RCC 7860 (cell line): ENCODE results near the gene SYT1.

Source experiments
- DNase-seq: peaks from one replicate; pipeline ENCODE4 v3.0.0-alpha.2; 2015; ENCODE audit warnings: low spot score
- FAIRE-seq: peaks from 2 replicates; lab custom pipeline; 2012; peaks lifted over from hg19 to GRCh38; lab: Jason Lieb, UNC

Gene SYT1

DNA sequence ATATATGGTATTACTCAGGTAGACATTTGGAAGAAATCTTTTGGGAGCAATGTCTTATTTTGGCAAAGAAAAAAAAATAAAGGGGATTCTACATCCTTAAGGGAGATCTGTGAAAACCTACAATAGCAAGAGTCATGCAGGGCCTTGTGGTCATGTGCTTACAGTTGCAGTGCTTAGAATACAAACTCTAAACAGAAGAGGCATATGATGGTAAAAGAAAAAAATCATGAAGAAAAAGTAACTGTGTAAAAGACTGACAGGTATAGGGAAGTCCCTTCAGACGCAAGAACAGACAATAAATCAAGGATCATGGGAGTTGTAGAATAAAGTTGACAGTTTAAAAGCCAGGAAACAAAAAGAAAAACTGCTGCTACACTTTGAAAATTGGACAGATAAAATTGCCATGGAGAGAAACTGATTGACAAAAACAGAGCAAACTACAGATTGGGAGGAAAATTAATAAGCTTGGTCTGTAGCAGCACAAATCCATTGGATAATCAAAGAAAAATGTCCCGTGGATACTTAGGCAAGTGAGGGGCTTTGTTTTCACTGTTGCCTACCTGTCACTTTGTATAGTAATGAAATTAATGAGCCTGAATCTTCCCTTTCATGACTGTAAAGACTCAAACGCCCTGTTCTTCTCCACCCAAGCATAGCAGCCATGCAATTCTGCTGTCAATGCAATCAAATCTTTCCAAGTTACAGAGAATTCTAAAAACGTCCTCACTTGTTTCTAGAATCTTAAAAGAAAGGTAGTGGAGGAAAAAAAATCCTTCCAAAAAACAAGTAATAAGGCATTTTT is 402.0 kb downstream of the SYT1 start:
- no peak for FAIRE-seq
- no peak for DNase-seq

DNA sequence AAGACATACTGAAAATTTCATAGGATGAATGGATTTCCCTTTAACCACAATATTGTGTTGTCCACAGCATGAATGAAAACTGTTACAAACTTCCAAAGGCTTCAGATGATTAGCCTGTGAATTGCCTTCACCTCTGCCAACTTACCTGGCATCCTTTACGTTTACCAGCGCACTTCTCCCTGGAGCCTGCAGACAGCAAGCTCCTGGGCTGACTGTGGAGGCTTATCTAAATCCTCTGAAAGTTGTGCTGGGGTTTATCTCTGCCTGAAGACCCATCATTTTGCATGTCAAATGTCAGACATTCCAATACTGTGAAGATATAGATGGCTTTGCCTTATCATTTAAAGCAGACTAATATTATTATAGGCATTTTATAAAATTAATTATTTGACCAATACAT is 403.0 kb downstream of the SYT1 start:
- no peak for FAIRE-seq
- no peak for DNase-seq

DNA sequence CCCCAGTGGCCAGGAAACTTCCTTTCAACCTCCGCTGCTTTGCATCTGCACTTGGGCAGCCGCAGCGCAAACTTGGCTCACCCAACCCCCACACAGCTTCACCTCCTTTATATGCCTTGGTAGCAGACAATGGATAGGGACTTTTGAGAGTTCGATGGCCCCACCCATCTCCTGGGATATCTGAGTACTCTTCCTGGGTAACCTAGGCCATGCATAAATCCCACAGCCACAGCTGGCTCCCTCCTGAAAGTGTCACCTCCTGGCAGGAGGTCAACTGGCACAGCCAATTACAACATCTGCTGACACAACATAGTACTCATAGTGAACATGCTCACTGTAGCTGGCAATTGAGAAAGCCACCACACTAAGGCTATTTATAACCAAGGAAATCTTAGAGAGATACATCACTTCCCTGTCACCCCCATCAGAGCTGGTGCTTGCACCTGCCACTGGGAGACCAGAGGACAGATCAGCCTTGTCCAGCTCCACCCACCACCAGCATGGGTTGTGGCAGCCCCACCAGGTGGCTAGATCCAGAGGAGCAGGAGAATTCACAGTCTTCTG is 410.0 kb downstream of the SYT1 start:
- FAIRE-seq (no peak), DNase-seq (no peak)

DNA sequence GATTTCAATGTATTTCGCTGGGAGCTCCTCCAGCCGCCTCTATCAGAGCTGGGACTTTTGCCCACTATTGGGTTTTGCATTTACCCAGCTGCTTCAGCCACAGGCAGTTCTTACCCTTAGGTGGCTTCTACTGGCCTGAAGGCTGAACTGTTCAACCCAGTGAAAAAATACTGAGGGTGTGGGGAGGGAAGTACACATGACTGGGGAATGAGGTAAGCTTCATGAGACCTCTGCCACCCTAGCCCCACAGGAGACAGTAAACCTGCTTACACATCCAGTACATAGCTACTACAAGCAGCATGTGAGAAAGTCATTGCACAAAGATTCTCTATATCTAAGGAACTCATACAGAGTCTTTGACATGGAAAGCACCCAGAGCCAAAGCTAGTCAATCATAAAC is 411.1 kb downstream of the SYT1 start:
- FAIRE-seq (no peak), DNase-seq (no peak)

DNA sequence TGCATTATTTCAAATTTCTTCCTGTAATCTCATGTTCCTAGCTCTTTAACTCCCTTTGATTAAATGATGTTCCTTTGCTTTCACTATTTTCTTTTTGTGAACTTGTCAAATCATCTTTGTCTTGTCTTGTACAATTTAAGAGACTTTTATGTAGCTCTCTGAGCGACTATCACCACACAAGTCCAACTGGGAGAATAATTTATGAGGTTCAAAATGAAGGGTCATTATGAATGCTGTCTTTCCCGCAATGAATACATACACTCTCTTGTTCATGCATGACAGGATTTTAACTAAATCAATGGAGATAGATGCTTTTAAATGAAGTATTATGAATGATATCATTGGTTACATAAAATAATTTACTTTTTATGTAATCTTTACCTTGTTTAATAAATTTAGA is 418.8 kb downstream of the SYT1 start:
- DNase-seq: no peak
- FAIRE-seq: no peak

DNA sequence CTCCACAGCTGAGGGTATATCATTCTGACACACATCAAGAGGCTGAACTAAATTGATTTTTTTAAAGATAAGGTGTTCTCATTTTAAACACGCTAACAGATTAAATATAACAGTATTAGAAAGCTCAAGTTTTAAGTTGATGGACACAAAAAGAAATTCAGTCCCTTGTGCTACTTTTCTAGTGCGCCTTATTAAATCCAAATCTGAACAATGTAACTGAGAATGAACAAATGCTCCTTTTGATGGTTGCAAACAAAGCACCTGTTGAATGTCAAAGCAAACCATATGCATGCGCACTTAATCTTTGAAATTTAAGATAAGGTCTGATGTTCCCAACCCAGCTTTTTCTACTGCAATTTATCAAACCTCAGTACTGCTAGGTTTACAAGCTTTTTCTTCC is 424.3 kb downstream of the SYT1 start:
- DNase-seq (no peak), FAIRE-seq (no peak)

DNA sequence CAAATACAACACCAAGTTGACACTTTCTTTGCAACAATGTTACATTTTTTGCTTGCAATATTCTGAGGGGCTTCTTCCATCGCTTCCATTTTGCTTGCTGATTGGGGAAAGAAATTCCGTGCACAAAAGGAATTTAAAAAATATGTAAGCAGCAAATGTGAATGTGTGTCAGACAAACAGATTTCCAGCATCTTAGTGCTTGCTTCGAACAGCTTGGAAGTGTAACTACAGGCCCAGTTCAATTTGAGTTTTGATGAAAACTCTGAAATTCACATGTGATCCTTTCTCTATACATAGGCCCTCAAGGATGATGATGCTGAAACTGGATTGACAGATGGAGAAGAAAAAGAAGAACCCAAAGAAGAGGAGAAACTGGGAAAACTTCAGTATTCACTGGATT is 427.1 kb downstream of the SYT1 start:
- FAIRE-seq (no peak), DNase-seq (no peak)

DNA sequence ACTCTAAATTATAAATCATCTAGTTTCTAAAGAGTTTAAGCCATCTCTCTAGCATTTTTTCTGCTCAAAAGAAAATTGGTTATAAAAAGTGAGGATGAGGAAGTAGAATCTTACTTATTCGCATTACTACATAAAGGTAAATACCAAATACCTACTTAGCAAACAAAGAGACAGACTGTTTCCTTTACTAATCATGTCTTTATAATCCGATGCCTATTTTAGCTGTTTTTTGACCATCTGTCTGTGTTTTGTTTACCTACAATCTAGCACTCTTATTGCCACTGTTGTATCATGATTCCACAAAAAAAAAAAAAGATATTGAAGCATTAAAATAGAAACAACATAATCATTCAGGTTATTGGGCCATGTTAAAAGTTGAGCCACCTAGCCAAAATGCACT is 430.0 kb downstream of the SYT1 start:
- DNase-seq: no peak
- no peak for FAIRE-seq

DNA sequence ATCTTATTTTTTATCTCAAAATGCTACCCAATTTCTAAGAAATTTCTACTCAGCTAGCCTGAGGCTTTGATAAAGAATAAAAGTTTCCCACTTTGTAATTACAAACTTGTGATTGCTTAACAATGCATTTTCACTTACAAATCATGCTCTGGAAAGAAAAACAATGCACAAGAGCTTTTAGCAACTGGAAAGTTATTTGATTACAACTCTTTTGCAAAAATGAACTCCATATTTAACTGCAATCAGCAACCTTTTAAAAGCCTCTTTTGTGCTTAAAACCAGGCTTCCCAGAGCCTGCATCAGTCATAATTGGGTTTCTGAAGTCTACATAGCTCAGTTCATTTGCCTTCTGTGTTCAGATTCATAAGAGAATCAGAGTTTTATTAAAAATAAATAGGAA is 431.0 kb downstream of the SYT1 start:
- no peak for FAIRE-seq

DNA sequence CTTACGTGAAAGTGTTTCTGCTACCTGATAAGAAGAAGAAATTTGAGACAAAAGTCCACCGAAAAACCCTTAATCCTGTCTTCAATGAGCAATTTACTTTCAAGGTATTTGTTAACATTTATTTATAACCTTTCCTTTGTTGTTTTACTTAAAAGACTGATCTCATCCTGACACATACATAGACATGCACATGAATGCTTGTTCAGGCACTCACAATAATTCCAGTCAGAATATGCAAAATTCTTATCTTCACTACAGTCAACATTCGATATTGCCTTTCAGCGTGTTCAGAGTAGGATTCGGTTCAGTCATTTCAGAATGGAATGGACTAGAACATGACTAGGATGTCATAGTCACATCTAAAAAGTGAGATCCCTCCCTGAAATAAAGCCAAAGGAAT is 431.6 kb downstream of the SYT1 start:
- DNase-seq (no peak), FAIRE-seq (no peak)

More for the DNA sequence above, 431.0 kb downstream of the SYT1 start:
- DNase-seq: no peak

DNA sequence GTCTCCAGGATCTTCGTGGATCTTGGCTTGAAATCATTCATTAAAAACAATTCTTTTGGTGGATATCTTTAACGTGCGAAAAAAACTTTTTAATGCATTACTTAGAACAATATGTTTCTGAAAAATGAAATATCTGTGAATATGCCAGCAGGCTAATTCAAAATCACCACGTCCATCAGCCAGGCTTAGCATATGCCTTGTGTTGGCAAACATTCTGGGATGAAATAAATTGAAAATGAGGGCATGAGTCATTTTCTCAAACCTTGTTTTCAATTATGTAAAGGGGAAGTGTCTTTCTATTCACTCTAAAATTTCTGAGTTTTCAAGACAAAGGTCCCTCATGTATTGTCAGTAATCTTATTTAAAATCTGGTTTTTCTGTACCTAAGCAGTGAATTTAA is 432.3 kb downstream of the SYT1 start:
- FAIRE-seq (no peak), DNase-seq (no peak)

DNA sequence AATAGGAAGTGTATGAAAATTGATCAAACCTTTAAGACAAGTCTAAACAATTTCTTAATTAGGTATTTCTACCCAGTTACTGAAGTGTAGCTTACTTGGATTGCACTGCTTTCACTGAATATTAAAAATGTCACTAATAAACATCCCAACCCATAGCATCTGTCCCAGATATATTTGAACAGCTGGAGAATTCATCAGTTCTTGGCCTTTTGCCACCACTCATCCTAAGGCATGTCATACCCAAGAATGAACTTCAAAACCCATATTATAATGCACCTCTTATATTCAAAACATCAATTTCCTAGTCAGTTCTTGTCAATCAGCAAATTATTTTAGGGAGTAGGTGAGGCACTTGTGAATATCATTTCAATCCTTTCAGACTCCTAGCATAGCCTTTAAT is 433.9 kb downstream of the SYT1 start:
- FAIRE-seq (no peak), DNase-seq (no peak)

DNA sequence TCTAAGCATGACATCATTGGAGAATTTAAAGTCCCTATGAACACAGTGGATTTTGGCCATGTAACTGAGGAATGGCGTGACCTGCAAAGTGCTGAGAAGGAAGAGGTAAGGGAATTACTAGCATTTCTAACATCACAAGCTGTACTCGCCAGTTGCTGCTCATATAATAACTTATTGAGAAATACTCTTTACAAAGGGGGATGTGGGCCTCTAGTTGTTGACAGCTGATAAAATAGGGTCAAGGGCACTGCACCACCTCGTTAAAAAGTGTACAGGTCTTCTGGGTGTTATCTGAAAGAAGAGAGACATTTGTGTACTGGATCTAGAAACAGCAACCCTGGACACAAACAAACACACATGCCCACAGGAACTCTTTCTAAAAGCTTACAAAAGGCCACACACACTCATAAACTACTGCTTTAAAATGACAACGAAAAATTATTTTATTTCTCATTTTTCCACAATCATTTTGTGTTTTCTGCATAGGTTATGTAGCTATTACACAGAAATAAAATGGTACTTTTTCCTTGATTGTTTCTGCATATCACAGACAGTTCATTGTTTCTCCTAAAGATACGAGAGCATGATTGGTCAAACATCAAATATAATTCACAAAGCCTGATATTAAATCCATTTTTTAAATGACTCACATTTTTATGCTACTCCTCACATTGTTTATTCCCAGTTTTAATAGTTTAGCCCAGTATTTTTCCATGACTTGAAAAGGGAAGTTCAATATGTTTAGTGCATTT is 435.0 kb downstream of the SYT1 start:
- FAIRE-seq: no peak

DNA sequence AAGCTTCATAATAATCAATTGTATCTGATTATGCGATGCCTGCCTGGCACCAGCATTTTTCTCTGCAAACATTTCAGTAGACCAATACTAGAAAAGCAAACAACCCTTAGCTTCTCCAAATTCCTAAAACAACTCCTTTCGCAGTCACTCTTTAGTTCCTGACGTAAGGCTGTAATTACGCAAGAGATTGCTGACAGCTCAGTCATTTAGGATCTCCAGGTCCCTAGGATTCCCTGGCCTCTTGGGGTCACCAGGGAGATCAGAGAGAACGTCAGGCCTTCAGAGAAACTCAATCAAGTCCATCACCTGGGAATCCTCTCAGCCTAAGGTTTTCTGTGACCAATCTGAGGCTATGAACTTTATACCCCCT is 435.6 kb downstream of the SYT1 start:
- FAIRE-seq (no peak), DNase-seq (no peak)

More for the DNA sequence above, 435.0 kb downstream of the SYT1 start:
- no peak for DNase-seq

DNA sequence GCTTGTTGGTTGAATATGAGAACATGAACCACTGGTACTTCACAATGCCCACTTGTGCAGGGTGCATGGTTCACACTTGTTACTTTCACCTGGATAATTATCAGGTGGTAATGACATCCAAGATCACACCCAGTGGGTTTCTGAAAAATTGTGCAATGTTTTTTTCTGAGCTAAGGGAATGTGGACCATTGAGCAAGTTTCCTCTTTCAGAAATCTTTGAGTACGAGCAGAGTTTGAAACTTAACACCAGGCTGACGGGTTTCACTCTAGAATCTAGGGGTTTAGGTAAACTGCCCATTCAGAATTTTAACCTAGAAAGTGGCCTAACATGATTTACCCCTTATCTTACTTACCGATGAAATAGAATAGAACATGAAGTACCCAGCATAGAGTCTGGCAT is 436.6 kb downstream of the SYT1 start:
- FAIRE-seq: no peak

DNA sequence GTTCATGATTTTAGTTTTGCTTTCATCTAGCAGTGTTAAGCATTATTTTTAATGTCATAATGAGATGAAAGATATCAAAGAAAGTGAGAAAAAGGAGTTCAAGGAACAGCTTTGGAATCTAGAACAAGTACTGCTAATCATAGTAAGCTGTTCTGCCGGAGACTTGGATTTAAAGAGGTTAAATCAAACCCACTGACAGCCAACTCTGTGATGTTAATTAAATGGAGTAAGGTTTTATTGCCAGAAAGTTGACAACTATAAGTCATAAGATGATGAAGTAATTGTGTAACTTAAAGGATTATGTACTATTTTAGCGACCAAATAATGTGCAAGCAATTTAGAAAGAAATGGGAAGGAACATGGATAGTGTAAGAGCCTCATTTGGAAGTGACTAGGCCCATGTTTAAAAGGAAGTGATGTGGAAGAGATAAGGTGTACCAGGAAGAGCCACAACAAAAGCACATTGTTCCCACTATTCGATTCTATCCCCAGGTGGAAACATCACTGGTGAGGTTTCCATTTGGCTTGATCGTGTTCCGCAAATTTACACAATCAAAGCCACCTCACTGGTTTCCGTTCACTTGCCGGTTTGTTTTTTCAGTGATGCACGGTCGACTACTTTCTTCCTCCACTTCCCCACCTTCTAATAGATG is 437.7 kb downstream of the SYT1 start:
- DNase-seq (no peak), FAIRE-seq (no peak)

More for the DNA sequence above, 436.6 kb downstream of the SYT1 start:
- DNase-seq: no peak

DNA sequence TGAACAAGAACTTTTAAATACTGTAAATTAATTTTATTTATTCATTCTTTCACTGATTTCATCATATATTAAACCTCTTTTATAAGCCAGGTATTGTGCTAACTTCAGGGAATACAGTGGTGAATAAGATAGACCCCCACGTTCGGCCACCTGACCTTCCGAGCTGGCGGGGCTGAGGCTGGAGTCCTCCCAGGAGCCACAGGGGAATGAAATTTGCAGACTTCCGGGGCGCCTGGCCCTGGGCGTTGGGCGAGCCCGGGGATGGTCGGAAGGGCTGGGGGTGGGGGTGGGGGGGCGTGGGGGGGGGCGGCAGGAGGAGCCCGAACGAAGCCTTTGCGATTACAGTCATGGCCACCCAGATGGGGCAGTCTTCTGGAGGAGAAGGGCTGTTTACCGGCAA is 442.8 kb downstream of the SYT1 start:
- no peak for FAIRE-seq
- no peak for DNase-seq

DNA sequence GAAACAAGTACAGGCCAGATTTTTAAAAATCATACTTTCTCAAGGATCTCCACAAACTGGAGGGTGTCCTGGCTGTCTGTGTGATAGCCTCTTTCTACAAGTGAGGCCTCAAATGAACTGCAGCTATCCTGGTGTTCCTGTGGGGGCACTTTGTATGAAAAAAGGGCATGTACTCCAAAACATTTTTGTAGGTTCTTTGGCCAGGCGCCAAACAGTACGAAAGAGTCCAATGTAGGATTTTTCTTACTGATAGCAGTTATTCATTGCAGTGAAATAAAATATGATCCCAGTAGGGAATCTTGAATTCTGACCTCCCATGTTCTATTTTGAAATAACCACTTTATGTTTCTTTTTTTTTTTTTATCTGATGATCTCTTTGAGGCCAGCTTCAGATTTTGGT is 444.5 kb downstream of the SYT1 start:
- FAIRE-seq (no peak), DNase-seq (no peak)

DNA sequence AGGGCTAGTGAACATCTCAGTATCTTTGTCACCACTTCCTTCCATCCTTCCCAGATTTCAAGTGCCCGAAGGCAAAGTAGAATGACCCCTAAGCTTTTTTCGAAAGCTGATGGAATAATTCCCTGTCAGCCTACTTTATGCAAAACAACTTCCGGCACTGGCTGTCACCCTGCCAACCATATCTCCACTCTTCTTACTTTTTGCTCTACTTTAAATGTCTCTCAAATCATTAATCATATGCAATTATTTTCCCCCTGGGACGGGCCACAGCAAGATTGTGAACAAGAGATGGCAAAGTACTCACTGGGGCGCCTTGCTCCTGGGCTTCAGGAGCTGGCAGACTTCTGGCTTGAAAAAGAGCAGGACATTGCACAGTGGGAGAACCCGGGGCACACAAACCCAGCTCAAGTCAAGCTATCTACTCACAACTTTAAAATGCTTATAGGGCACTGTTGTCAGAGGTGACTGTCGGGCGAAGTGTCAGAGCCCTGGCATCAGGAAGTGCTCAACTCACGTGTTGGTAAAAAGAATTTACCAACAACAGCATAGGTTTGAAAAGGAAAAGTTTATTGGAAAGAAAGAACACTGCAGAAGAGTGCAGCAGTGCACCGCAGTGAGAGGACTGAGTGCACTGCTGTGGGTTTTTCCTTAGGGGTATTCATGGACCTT is 452.7 kb downstream of the SYT1 start:
- FAIRE-seq (no peak), DNase-seq (no peak)

DNA sequence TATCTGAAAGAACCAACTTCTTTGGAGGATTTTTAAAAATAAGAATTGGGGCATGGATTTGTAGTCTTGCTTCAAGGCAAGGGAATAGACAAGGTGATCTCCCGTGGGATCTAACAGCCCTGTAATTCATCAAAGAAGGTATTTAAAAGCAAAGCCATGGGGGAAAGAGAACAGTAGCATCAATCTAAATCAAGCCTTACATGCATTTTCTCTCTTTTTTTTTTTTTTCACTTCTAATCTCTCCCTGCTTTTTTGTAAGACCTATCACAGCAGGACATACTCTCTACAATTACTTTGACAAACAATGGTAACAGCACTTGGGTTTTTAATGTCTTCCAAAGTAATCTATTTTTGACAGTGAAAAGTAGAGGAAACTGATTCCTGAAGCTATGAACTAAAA is 458.3 kb downstream of the SYT1 start:
- DNase-seq: no peak
- no peak for FAIRE-seq

DNA sequence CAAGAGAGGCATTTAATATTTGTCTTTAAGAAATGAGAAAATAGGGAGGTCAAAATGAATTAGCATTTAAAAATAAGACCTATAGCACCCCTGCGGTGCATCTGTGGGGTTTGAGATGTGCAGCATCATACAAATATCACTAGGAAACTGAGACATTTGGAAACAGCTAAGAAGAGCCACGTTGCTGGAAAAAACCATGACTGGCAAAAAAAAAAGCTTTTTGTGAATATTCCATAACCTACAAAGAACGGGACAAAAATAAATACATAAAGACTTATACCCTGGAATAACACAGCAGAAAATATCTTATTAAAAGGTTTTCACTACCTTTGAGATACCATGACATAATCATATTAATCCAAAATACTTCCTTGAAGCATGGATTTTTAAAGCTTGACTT is 460.0 kb downstream of the SYT1 start:
- no peak for FAIRE-seq
- no peak for DNase-seq
